Measurements from ENCODE around the gene RASSF6. TPM values are rescaled to one million over a fixed set of nuclear protein-coding genes. Genes with fewer than 3 reads are reported as not detected.
A peak's percentile ranks its signal among the peaks of the same experiment; 100 is the strongest.
"Not testable (repeated sequence)": the region's sequence is repeated elsewhere in the genome, so short reads cannot be mapped to it uniquely, and the experiment has no call there.

Gene RASSF6
- total RNA-seq, 2 donors from 2014 or later, result not detected

DNA sequence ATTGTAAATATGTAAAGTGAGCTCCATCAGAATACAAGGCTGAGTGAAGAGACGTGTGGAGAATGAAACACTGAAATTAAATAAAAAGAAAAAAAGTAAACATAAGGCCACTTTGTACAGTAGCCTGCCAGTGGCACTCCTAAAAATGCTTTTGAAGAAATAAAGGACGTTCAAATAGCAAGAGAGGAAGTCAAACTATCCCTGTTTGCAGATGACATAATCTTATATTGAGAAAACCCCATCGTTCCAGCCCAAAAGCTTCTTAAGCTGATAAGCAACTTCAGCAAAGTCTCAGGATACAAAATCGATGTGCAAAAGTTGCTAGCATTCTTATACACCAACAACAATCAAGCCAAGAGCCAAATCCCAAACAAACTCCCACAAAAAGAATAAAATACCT, 24.2 kb downstream of the RASSF6 start:
- H3K36me3 Mint-ChIP-seq, result no peaks in the 10 kb centered on the region
- DNase-seq (ENCODE audit: low spot score in 2 of 2) (no peak), ATAC-seq (no peak)
- no peak overlapping the region for H3K27ac Mint-ChIP-seq
- H3K9me3 Mint-ChIP-seq, result no peaks in the 10 kb centered on the region

DNA sequence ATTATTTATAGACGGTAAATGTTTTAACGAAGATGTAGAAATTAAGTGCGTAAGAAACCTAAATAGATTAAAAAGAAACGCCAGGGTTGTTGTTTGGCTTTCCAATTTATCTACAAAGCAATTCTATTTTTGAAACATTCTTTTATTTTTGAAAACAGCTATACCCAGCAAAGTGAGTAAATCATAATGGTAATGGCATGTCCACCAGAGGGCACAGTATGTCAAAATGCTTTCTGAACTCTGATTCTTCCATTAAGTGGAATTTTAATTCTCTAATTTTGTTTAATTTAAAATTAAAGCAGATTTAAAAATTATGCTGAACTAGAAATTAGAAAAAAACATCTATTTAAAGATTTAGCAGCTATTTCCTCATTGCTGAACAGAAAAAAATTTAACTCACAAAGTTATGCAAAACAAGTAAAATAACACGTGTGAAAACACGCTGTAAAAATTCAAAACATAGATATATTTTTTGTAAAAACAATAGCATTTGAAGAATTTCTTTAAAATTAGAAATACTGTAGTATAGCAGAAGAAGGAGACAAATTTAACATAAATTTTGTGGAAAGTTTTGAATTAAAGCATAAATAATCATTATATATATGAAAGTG, 26.5 kb downstream of the RASSF6 start:
- ATAC-seq (no peak), DNase-seq (ENCODE audit: low spot score in 2 of 2) (no peak)
- Mint-ChIP-seq H3K9me3 (no peaks in the 10 kb centered on the region), H3K27ac (no peak overlapping the region), H3K36me3 (no peaks in the 10 kb centered on the region)

DNA sequence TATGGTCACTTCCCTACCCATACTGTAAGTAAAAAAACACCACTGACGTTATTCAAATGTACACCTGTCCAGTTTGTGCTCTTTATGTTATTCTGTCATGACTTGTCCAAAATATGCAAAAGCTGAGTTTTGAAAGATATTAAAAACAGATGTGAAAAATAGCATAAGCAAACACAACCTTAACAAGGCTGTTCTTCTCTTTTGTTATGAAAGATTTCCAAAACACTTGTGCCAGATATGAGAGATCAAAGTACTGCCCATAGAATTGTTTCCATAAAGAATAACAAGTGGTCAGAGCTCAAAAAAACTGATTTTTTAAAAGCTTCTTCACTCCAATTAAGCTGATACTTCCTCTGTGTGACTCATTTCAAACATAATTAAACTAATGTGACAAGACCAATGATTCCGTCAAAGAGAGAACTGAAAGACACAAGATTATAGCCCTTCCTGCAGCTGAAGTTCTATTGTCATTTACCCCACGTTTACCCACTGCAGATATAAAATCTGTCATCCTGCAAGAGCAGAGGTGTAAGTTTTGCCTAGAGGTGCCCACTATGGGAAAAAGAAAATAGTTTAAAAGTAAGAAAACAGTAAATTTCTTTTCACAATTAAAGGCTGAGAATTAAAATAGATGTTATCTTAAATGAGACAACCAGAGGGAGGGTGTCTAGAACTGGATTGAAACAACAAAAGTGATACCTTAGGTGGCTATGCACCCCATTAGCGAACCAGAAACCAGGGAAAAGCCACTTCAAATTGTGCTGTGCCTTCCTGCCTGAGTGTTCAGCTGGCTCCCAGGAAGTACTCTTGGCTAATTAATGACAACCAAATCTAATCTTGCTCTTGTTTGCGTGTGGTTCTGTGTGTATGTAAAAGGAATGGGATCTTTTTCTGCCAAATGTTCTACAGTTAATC, 30.1 kb downstream of the RASSF6 start:
- H3K36me3 Mint-ChIP-seq, result no peaks in the 10 kb centered on the region
- H3K27ac Mint-ChIP-seq, result no peak overlapping the region
- ATAC-seq (no peak), DNase-seq (ENCODE audit: low spot score in 2 of 2) (no peak)
- H3K9me3 Mint-ChIP-seq, result no peaks in the 10 kb centered on the region

DNA sequence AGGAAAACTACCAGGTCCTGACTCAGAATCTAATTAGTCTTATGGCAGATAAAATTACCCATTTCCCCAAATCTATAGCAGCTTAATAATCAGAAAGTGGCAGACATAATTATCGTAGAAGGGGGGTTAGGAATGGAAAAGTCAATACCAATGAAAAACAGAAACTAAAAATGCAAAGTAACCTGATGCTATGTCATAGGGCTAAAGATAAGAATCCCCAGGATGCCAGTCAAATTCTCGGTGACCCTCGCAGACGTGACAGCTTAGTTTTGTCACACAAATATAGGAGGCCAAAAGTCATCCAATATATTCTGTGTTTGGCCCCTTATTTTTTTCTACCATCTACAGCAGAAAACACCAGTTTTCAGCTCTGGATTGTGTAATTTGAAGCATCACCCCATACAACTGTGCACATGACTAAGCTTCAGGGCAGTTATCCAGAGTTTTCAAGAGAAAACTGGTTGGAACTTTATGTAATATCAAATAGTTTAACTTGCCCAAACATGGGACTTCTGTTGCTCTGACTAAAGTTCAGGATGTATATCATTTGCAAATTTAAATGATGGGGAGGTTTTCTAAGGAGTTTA, 30.9 kb downstream of the RASSF6 start:
- H3K9me3 Mint-ChIP-seq, result no peaks in the 10 kb centered on the region
- ATAC-seq (no peak), DNase-seq (ENCODE audit: low spot score in 2 of 2) (no peak)
- no peak overlapping the region for H3K27ac Mint-ChIP-seq
- H3K36me3 Mint-ChIP-seq, result no peaks in the 10 kb centered on the region

DNA sequence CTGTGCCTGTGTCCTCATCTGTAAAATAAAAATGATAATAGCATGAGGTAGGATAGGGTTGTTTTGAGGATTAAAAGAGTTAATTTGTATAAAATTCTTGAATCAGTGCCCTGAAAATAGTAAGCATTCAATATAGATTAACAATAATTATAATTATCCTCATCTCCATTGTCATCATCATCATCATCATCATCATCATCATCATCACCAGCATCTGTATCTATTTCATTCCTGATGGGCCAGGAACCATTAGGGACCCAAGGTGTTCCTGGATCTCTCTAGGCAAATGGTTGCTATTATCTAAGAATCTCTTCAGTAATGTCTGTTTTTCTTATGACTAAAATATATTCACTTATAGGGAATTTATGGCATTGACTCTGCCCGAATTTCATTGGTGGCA, 31.6 kb downstream of the RASSF6 start:
- ATAC-seq (no peak), DNase-seq (ENCODE audit: low spot score in 2 of 2) (no peak)
- Mint-ChIP-seq H3K9me3 (no peaks in the 10 kb centered on the region), H3K27ac (no peak overlapping the region), H3K36me3 (no peaks in the 10 kb centered on the region)

DNA sequence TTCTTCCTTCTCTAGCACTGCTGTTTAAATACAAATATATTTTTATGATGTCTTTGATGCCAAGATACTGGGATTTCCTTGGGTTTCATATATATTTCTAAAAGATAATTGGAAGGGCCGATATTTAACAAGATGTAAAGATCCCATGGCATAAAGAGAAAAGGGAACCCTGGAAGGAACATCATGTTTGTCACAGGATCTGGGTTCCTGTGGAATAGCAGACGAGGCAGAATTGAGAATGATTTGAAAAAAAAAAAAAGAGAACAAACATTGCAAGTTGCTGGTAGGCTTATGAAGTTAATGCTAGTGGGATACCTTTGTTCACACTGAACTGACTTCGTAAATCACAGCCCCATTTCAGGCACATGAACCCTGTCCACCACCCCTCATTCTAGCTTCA, 33.6 kb downstream of the RASSF6 start:
- ATAC-seq, result no peak
- Mint-ChIP-seq H3K36me3 (no peaks in the 10 kb centered on the region), H3K9me3 (no peaks in the 10 kb centered on the region), H3K27ac (no peak overlapping the region)
- no peak for DNase-seq (ENCODE audit: low spot score in 2 of 2)

DNA sequence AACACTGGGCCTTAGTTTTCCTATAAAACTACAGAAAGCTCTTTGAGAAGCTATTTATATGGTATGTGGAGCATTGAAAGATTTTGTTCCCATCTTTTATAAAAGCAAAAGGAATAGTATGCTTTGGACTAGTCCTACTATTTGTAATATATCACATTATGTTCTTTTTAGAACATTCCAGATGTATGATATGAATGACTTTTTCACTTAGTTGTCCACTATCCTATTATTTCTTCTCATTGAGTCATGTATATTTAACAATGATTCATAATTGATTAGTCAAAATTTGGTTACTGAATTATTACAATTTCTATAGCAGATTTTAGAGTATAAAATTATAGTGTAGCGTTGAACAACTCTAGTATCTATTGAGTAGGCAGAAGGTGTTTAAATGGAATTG, 34.2 kb downstream of the RASSF6 start:
- H3K36me3 Mint-ChIP-seq, result no peaks in the 10 kb centered on the region
- no peak overlapping the region for H3K27ac Mint-ChIP-seq
- no peak for ATAC-seq
- no peak for DNase-seq (ENCODE audit: low spot score in 2 of 2)
- H3K9me3 Mint-ChIP-seq, result no peaks in the 10 kb centered on the region

DNA sequence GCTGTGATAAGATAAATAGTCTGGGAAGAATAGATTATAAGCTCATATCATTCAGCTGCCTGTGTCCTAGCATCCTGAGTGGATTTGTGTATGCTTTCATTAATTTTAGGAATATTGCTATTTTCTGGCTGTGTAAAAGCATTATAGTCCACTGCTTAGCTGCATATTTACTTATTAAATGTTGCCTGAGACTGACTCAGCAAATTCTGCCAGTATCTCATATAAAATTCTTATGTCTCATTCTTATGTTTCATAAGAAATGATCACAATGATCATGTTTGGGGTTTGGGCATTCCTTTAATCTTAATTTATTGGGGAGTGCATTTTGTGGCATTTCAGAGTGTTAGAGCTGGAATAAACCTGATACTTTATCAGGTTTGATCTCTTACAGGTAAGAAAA, 34.9 kb downstream of the RASSF6 start:
- no peak overlapping the region for H3K27ac Mint-ChIP-seq
- ATAC-seq (no peak), DNase-seq (ENCODE audit: low spot score in 2 of 2) (no peak)
- H3K9me3 Mint-ChIP-seq, result no peaks in the 10 kb centered on the region
- no peaks in the 10 kb centered on the region for H3K36me3 Mint-ChIP-seq

DNA sequence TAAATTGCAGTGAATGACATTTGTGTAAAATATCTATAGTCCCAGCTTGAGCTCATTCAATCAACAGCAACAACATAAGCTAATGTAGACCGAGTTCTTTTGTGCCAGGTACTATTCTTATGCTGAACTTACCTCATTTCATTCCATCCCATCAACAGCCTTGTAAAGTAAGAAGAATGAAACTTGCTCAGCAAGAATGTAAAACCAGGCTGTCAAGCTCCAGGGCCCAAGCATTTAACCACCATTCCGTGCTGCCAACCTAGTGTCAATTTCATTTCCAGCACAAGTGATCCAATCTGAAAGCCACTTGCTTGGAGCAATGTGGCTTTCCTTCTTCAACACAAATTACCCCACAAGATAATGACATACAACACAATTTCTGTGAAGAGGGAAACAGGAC, 36.6 kb downstream of the RASSF6 start:
- ATAC-seq (no peak), DNase-seq (ENCODE audit: low spot score in 2 of 2) (no peak)
- Mint-ChIP-seq H3K27ac (no peak overlapping the region), H3K9me3 (no peaks in the 10 kb centered on the region), H3K36me3 (no peaks in the 10 kb centered on the region)

DNA sequence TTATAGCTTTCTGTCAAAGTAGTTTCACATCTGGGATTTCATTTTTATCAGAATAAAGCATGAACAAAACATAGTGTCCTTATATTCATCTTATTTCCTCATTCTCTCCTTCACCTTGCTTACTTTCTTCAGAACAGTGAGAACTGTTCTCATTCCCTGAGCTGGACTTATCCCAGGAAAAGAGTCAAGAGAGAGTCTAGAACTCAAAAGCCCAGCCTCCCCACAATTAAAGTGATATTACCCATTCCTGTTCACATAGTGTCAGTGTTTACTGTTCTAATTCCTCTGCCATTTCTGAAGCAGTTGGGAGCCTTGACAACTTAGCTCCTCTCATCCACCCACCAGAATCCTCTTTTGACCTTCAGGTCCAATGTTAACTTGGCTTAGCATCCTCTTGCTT, 42.9 kb downstream of the RASSF6 start:
- Mint-ChIP-seq H3K9me3 (no peaks in the 10 kb centered on the region), H3K36me3 (no peaks in the 10 kb centered on the region), H3K27ac (no peak overlapping the region)
- DNase-seq (ENCODE audit: low spot score in 2 of 2), result no peak
- ATAC-seq, result no peak

DNA sequence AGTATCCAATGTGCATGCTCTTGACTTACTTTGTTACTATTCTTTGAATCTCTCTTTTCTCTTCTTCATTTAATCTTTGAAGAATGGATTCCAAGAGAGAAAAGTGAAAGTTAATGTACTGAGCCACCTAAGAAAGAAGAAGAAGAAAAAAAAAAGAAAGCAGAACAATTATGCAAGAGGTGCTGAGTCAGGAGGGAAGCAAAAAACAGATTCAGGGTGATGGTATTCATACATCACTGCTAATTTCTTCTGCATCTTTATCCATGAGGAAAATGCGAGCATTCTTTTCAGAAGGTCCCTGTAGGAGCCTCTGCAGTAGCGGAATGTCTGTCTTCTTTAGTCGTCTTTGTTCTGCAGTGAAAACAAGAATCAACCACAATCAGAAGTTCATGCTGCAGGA, 43.9 kb downstream of the RASSF6 start:
- H3K9me3 Mint-ChIP-seq, result no peaks in the 10 kb centered on the region
- ATAC-seq (no peak), DNase-seq (ENCODE audit: low spot score in 2 of 2) (no peak)

DNA sequence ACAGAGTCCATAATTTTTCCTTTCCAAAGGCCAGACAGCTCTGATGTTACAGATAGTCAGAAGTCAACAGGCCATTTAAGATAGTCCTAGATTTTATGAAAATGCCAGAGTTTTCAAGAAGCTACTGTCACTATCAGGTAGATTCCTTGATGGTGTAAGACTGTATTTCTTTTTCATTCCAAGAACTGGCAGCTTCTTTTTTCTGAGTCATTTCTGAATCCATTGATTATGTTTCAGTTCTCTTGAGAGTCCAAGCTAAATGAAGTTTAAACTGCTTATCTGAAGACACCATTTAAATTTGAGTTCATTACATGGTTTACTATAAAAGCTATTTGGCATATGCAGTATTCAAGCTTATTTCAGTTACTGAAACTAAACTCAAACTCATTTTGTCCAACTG, 44.6 kb downstream of the RASSF6 start:
- Mint-ChIP-seq H3K36me3 (no peaks in the 10 kb centered on the region), H3K9me3 (no peaks in the 10 kb centered on the region), H3K27ac (no peak overlapping the region)
- ATAC-seq (no peak), DNase-seq (ENCODE audit: low spot score in 2 of 2) (no peak)

More for the DNA sequence above, 43.9 kb downstream of the RASSF6 start:
- Mint-ChIP-seq H3K27ac (no peak overlapping the region), H3K36me3 (no peaks in the 10 kb centered on the region)

DNA sequence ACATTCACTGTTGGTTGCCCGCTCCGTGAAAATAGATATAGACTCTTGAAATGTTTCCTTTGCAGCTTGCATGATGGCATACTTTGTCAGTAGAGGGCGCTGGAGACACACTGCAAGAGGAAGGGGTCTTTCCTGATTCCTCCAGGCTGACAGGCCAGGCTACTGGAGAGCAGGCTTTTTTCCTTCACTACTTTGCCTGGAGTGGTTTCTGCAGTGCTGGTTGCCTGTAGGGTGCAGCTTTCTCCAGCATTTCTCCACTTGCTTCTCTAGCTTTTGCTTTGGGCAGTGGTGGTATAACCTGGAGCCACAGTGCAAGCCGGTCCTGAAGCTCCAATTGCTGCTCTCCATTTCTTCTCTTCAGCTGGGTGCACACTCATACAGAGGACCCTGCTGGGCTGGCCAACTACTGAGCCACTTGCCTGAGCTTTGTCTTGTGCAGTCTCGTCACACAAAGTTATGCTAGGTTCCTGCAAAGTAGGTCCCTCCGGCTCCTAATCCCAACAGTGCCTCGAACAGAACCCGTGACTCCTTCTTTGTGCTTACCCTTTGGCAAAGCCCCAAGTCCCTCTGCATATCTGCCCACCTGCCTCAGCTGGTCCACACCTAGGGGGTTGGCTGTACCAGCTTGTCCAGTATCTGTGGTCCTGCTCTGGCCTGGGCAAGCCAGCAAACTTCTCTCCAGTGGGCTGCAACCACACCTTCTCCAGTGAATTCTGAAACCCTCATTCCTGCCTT, 46.3 kb downstream of the RASSF6 start:
- Mint-ChIP-seq H3K9me3 (no peaks in the 10 kb centered on the region), H3K27ac (no peak overlapping the region), H3K36me3 (no peaks in the 10 kb centered on the region)
- peak in 1 of 2 donors; percentile 23 for DNase-seq (ENCODE audit: low spot score in 2 of 2)
- ATAC-seq, result no peak

DNA sequence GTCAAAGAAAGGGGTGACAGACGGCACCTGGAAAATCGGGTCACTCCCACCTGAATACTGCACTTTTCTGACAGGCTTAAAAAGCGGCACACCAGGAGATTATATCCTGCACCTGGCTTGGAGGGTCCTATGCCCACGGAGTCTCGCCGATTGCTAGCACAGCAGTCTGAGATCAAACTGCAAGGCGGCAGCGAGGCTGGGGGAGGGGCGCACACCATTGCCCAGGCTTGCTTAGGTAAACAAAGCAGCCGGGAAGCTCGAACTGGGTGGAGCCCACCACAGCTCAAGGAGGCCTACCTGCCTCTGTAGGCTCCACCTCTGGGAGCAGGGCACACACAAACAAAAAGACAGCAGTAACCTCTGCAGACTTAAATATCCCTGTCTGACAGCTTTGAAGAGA, 69.4 kb downstream of the RASSF6 start:
- H3K9me3 Mint-ChIP-seq; DNase-seq (ENCODE audit: low spot score in 2 of 2); H3K36me3 Mint-ChIP-seq; ATAC-seq; H3K27ac Mint-ChIP-seq: not testable (repeated sequence)

DNA sequence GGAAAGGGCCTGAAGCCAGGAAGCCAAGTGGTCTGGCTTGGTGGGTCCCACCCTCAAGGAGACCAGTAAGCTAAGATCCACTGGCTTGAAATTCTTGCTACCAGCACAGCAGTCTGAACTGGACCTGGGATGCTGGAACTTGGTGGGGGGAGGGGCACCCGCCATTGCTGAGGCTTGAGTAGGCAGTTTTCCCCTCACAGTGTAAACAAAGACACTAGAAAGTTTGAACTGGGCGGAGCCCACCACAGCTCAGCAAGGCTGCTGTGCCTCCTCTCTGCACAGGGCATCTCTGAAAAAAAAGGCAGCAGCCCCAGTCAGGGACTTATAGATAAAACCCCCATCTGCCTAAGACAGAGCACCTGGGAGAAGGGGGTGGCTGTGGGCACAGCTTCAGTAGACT, 75.6 kb downstream of the RASSF6 start:
- no peak for ATAC-seq
- Mint-ChIP-seq H3K27ac (no peak overlapping the region), H3K36me3 (no peaks in the 10 kb centered on the region)

DNA sequence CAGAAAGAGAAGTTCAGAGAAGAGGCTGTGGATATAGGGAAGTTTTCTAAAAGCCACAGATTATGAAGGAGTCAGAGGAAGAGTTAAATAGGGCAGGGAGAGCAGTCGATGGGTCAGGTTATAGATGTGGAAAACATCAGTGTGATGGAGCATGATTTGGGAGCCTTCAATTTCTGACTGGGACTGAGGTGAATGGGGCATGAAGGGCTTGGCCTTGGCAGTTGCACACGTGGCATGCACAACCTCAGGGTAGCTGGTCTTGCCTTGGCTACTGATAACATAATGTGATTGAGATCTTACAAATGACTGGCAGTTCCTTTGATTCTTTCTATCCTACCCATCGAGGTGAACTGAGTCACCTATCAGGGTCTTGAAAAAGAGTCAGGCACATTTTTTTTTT, 79.0 kb downstream of the RASSF6 start:
- ATAC-seq (no peak), DNase-seq (ENCODE audit: low spot score in 2 of 2) (no peak)
- peaks cover 0 to 5% of the 10 kb centered on the region in 2 donors for H3K9me3 Mint-ChIP-seq
- no peak overlapping the region for H3K27ac Mint-ChIP-seq
- no peaks in the 10 kb centered on the region for H3K36me3 Mint-ChIP-seq

More for the DNA sequence above, 75.6 kb downstream of the RASSF6 start:
- DNase-seq (ENCODE audit: low spot score in 2 of 2), result no peak
- peaks cover 0 to 5% of the 10 kb centered on the region in 2 donors for H3K9me3 Mint-ChIP-seq

DNA sequence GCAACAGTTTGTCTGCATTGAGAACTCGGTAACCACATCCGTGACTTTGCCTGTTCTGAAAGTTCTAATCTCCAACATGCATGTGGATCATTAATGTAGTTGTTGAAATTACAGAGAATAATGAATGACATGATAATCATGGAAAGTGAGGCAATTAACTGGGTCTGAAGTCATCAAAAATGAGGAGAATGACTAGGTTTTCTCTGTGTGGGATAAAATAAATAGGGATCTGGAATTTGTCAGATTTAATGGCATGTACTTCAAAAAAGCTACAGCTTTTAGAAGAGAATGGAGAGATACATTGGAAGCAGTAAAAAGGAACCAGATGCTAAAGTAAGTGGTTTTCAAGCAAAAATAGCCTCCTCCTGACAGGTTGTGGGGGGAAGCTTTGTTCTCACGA, 79.4 kb downstream of the RASSF6 start:
- DNase-seq (ENCODE audit: low spot score in 2 of 2) (no peak), ATAC-seq (no peak)
- H3K36me3 Mint-ChIP-seq, result no peaks in the 10 kb centered on the region

More for the DNA sequence above, 79.4 kb downstream of the RASSF6 start:
- peaks cover 0 to 4% of the 10 kb centered on the region in 2 donors for H3K9me3 Mint-ChIP-seq
- no peak overlapping the region for H3K27ac Mint-ChIP-seq

Data from activated naive CD4-positive, alpha-beta T cell treated with anti-CD3 and anti-CD28 coated beads, Interleukin-2, amount 50 U/mL, for 72 hours (primary cell).